ENCODE data around the gene RABL6. TPM values are rescaled to one million over a fixed set of nuclear protein-coding genes. Genes with fewer than 3 reads are reported as not detected.

RABL6 gene
- total and polyA plus RNA-seq, 5 donors from 2014 or later = 9.4 to 63.6 (median 11.4) TPM

DNA sequence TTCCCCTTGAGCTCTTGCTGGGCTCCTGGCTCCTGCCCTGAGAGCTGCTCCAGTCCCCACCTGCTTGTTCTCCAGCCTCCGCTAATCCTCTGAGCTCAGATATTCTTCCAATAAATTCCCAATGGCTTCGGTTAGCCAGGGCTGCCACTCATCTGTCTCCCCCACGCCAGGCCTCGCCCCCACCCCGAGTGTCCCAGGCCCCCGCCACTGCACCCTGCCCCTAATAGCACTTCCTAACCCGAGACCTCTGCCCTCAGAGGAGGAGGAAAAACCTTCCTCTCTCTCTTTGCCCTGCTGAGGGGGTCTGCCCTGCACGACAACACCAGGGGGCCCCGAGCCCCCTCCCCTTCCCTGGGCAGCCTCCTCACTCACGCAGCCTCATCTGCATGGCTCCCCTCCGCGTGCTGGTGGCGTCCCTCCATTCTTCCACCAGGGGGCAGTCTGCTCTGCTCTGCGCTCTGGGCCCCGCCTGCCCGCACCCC is 38.0 kb upstream of the RABL6 start:
- H3K27me3 ChIP-seq (ENCODE audit: control insufficient read depth, insufficient read depth, low read length) = peaks cover 3% of the 10 kb centered on the region
- no peak overlapping the region for H3K27ac ChIP-seq (ENCODE audit: insufficient read depth, low read length, poor library complexity, severe bottlenecking)
- H3K4me3 ChIP-seq (ENCODE audit: low read depth, low read length) = no peak overlapping the region
- no peaks in the 10 kb centered on the region for H3K36me3 Mint-ChIP-seq
- peak in 2 of 3 donors; percentile 41 to 42 for DNase-seq
- H3K27ac Mint-ChIP-seq = no peak overlapping the region
- no peak overlapping the region for H3K4me3 Mint-ChIP-seq
- peaks cover 11% of the 10 kb centered on the region for H3K4me1 ChIP-seq (ENCODE audit: control insufficient read depth, insufficient read depth, low read length, poor library complexity, severe bottlenecking)
- H3K4me1 Mint-ChIP-seq = peaks cover 6 to 21% (median 9%) of the 10 kb centered on the region in 4 donors
- peaks cover 17% of the 10 kb centered on the region for H3K27me3 Mint-ChIP-seq
- no peak for ATAC-seq (ENCODE audit: low read depth in 2 of 2)
- no peaks in the 10 kb centered on the region for H3K36me3 ChIP-seq (ENCODE audit: control insufficient read depth, insufficient read depth, low read length)
- peaks cover 0 to 1% (median 0%) of the 10 kb centered on the region in 7 donors for H3K9me3 Mint-ChIP-seq
- peaks cover 0 to 8% of the 10 kb centered on the region in 2 experiments for H3K9me3 ChIP-seq (ENCODE audit: control insufficient read depth in 2 of 2, low read length in 2 of 2)

GRCh38 chr9:136771907-136772415 is 35.8 kb upstream of the RABL6 start:
- Histone ChIP-seq H3K36me3 (ENCODE audit: control insufficient read depth, insufficient read depth, low read length) (no peaks in the 10 kb centered on the region), H3K27me3 (ENCODE audit: control insufficient read depth, insufficient read depth, low read length) (peaks cover 3% of the 10 kb centered on the region), H3K4me3 (ENCODE audit: low read depth, low read length) (no peak overlapping the region), H3K9me3 (ENCODE audit: control insufficient read depth in 2 of 2, low read length in 2 of 2) (peaks cover 0 to 8% of the 10 kb centered on the region in 2 experiments), H3K27ac (ENCODE audit: insufficient read depth, low read length, poor library complexity, severe bottlenecking) (no peak overlapping the region), H3K4me1 (ENCODE audit: control insufficient read depth, insufficient read depth, low read length, poor library complexity, severe bottlenecking) (peaks cover 3% of the 10 kb centered on the region)
- no peaks in the 10 kb centered on the region for H3K36me3 Mint-ChIP-seq
- H3K27ac Mint-ChIP-seq = no peak overlapping the region
- H3K4me1 Mint-ChIP-seq = peaks cover 2 to 6% (median 2%) of the 10 kb centered on the region in 4 donors
- no peak overlapping the region for H3K4me3 Mint-ChIP-seq
- DNase-seq = no peak
- peaks cover 0 to 1% (median 0%) of the 10 kb centered on the region in 7 donors for H3K9me3 Mint-ChIP-seq
- ATAC-seq (ENCODE audit: low read depth in 2 of 2) = no peak
- H3K27me3 Mint-ChIP-seq = peaks cover 12% of the 10 kb centered on the region

DNA sequence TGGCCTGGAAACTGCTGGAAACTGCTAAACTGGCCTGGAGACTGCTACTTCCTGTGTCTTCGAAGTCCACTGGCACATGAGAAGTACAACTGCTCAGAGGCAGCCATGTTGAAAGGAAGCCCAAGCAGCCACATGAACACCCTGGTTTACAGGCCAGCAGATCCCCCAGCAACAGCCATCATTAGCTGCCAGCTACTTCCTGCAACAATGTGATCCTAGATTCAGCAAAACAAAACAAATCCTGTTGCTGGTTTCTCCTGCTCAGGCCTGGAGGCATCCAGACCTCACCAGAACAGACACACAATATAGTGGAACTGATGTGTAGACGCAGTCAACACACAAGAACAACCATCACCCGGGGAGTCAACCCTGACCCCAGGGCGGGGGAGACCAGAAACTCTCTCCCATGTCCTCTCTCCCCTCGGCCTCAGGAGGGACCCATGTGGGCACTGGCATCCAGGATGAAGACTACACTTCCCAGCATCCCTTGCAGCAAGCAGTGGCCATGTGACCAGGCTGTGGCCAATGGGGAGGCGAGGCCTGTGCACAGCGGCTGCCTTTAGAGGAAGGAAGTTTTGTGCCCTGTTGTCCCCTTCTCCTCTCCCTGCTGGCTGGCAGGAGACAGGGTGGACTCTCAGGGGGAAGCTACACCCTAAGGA is 34.2 kb upstream of the RABL6 start:
- Mint-ChIP-seq H3K27ac (no peak overlapping the region), H3K9me3 (peaks cover 0 to 3% (median 0%) of the 10 kb centered on the region in 7 donors), H3K36me3 (no peaks in the 10 kb centered on the region), H3K27me3 (peaks cover 16% of the 10 kb centered on the region), H3K4me3 (no peak overlapping the region), H3K4me1 (peaks cover 0 to 4% (median 0%) of the 10 kb centered on the region in 4 donors)
- Histone ChIP-seq H3K4me1 (ENCODE audit: control insufficient read depth, insufficient read depth, low read length, poor library complexity, severe bottlenecking) (no peaks in the 10 kb centered on the region), H3K4me3 (ENCODE audit: low read depth, low read length) (no peak overlapping the region), H3K27ac (ENCODE audit: insufficient read depth, low read length, poor library complexity, severe bottlenecking) (no peak overlapping the region), H3K36me3 (ENCODE audit: control insufficient read depth, insufficient read depth, low read length) (no peaks in the 10 kb centered on the region), H3K27me3 (ENCODE audit: control insufficient read depth, insufficient read depth, low read length) (peaks cover 3% of the 10 kb centered on the region), H3K9me3 (ENCODE audit: control insufficient read depth in 2 of 2, low read length in 2 of 2) (peaks cover 0 to 8% of the 10 kb centered on the region in 2 experiments)
- ATAC-seq (ENCODE audit: low read depth in 2 of 2) (no peak), DNase-seq (peak in 1 of 3 donors; percentile 54)

DNA sequence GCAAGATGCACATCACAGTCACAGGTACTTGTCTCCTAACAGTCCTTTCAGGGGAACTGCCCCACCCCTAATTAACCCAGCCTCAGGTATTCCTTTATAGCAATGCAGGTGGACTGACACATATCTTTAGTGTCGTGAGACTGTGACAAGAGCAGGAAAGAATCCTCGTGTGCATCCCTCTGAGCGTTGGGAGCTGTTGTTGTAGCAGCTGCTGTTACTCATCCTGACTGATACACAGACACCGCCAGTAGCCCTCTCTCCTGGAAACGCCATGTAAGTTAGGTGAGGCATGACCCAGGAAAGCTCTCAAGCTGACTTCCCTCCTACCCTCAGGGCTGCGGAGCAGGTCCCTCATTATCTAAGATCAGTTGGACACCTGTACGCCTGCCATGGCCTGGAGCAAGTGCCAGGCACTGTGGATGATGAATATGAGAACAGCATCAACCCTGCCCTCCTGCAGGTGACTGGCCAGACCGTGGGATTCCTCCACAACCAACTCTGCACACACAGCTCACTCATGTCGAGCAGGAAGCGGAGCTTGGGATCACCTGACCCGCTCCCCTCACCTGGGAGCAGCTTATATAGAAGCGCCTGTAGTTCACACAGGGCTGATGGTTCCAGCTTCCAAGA is 33.2 kb upstream of the RABL6 start:
- ATAC-seq (ENCODE audit: low read depth in 2 of 2) (no peak), DNase-seq (no peak)
- peaks cover 0 to 4% (median 2%) of the 10 kb centered on the region in 4 donors for H3K4me1 Mint-ChIP-seq

GRCh38 chr9:136775191-136775590 is 32.6 kb upstream of the RABL6 start:
- H3K4me1 Mint-ChIP-seq = peaks cover 0 to 3% (median under 1%) of the 10 kb centered on the region in 4 donors
- no peak overlapping the region for H3K4me3 ChIP-seq (ENCODE audit: low read depth, low read length)
- H3K4me1 ChIP-seq (ENCODE audit: control insufficient read depth, insufficient read depth, low read length, poor library complexity, severe bottlenecking) = no peaks in the 10 kb centered on the region
- no peaks in the 10 kb centered on the region for H3K36me3 ChIP-seq (ENCODE audit: control insufficient read depth, insufficient read depth, low read length)
- peaks cover 0 to 3% (median 0%) of the 10 kb centered on the region in 7 donors for H3K9me3 Mint-ChIP-seq
- DNase-seq = no peak
- no peak for ATAC-seq (ENCODE audit: low read depth in 2 of 2)
- H3K36me3 Mint-ChIP-seq = no peaks in the 10 kb centered on the region
- H3K4me3 Mint-ChIP-seq = no peak overlapping the region
- no peak overlapping the region for H3K27ac ChIP-seq (ENCODE audit: insufficient read depth, low read length, poor library complexity, severe bottlenecking)
- H3K27ac Mint-ChIP-seq = no peak overlapping the region
- H3K27me3 Mint-ChIP-seq = peaks cover 25% of the 10 kb centered on the region
- H3K27me3 ChIP-seq (ENCODE audit: control insufficient read depth, insufficient read depth, low read length) = peaks cover 3% of the 10 kb centered on the region
- peaks cover 0 to 8% of the 10 kb centered on the region in 2 experiments for H3K9me3 ChIP-seq (ENCODE audit: control insufficient read depth in 2 of 2, low read length in 2 of 2)

More for the DNA sequence above, 33.2 kb upstream of the RABL6 start:
- H3K27me3 ChIP-seq (ENCODE audit: control insufficient read depth, insufficient read depth, low read length) = peaks cover 3% of the 10 kb centered on the region
- H3K9me3 ChIP-seq (ENCODE audit: control insufficient read depth in 2 of 2, low read length in 2 of 2) = peaks cover 0 to 8% of the 10 kb centered on the region in 2 experiments
- no peak overlapping the region for H3K4me3 Mint-ChIP-seq
- H3K9me3 Mint-ChIP-seq = peaks cover 0 to 3% (median 0%) of the 10 kb centered on the region in 7 donors
- no peaks in the 10 kb centered on the region for H3K36me3 Mint-ChIP-seq
- H3K36me3 ChIP-seq (ENCODE audit: control insufficient read depth, insufficient read depth, low read length) = no peaks in the 10 kb centered on the region
- H3K27ac ChIP-seq (ENCODE audit: insufficient read depth, low read length, poor library complexity, severe bottlenecking) = no peak overlapping the region
- no peak overlapping the region for H3K27ac Mint-ChIP-seq
- H3K27me3 Mint-ChIP-seq = peaks cover 22% of the 10 kb centered on the region
- H3K4me1 ChIP-seq (ENCODE audit: control insufficient read depth, insufficient read depth, low read length, poor library complexity, severe bottlenecking) = no peaks in the 10 kb centered on the region
- no peak overlapping the region for H3K4me3 ChIP-seq (ENCODE audit: low read depth, low read length)

DNA sequence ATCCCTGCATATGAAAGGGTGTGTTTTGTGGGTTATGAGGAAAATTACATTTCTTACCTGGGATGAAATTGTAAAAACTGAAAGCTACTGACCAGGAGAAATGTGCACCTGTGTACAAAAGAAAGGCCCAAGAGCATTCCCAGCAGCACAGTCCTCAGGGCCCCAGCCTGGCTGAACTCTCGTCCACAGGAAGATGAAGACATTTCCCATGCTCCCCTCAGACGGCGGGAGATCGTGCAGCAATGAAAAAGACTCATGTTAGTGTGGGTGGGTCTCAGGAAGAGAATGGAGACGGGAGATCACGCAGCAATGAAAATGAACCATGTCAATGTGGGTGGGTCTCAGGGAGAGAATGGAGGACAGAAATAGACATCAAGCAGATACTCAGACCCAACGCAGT is 30.8 kb upstream of the RABL6 start:
- DNase-seq (no peak), ATAC-seq (ENCODE audit: low read depth in 2 of 2) (no peak)
- H3K9me3 Mint-ChIP-seq = peaks cover 0 to 3% (median 0%) of the 10 kb centered on the region in 7 donors
- peak overlapping the region in 1 of 3 donors; percentile 36 for H3K27ac Mint-ChIP-seq
- Histone ChIP-seq H3K4me1 (ENCODE audit: control insufficient read depth, insufficient read depth, low read length, poor library complexity, severe bottlenecking) (no peaks in the 10 kb centered on the region), H3K27me3 (ENCODE audit: control insufficient read depth, insufficient read depth, low read length) (peaks cover 3% of the 10 kb centered on the region), H3K4me3 (ENCODE audit: low read depth, low read length) (no peak overlapping the region), H3K9me3 (ENCODE audit: control insufficient read depth in 2 of 2, low read length in 2 of 2) (peaks cover 0 to 8% of the 10 kb centered on the region in 2 experiments), H3K36me3 (ENCODE audit: control insufficient read depth, insufficient read depth, low read length) (no peaks in the 10 kb centered on the region), H3K27ac (ENCODE audit: insufficient read depth, low read length, poor library complexity, severe bottlenecking) (no peak overlapping the region)
- H3K4me3 Mint-ChIP-seq = no peak overlapping the region
- H3K36me3 Mint-ChIP-seq = no peaks in the 10 kb centered on the region
- peaks cover 0 to 3% (median 0%) of the 10 kb centered on the region in 4 donors for H3K4me1 Mint-ChIP-seq
- peaks cover 19% of the 10 kb centered on the region for H3K27me3 Mint-ChIP-seq

DNA sequence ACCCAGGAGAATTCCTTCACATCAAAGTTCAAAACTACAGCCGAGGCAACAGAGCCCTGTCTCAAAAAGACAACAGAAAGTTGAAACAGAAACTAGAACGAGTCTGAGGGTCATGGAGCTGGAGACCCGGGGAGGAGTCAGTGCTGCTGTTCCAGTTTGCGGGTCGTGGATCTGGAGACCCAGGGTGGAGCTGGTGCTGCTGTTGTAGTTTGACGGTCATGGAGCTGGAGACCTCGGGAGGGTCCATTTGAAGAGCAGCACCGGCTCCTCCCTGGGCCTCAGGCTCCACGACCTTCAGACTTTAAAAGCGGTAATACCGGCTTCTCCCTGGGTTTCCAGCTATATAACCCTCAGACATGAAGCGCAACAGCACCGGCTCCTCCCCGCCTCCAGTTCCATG is 30.4 kb upstream of the RABL6 start:
- ATAC-seq (ENCODE audit: low read depth in 2 of 2) (no peak), DNase-seq (no peak)
- Histone ChIP-seq H3K9me3 (ENCODE audit: control insufficient read depth in 2 of 2, low read length in 2 of 2) (peaks cover 0 to 8% of the 10 kb centered on the region in 2 experiments), H3K36me3 (ENCODE audit: control insufficient read depth, insufficient read depth, low read length) (no peaks in the 10 kb centered on the region), H3K27ac (ENCODE audit: insufficient read depth, low read length, poor library complexity, severe bottlenecking) (no peak overlapping the region), H3K4me1 (ENCODE audit: control insufficient read depth, insufficient read depth, low read length, poor library complexity, severe bottlenecking) (no peaks in the 10 kb centered on the region), H3K27me3 (ENCODE audit: control insufficient read depth, insufficient read depth, low read length) (peaks cover 3% of the 10 kb centered on the region), H3K4me3 (ENCODE audit: low read depth, low read length) (no peak overlapping the region)
- Mint-ChIP-seq H3K27ac (peak overlapping the region in 1 of 3 donors; percentile 36), H3K4me3 (no peak overlapping the region), H3K9me3 (peaks cover 0 to 3% (median 0%) of the 10 kb centered on the region in 7 donors), H3K36me3 (no peaks in the 10 kb centered on the region), H3K27me3 (peaks cover 20% of the 10 kb centered on the region), H3K4me1 (peaks cover 0 to 3% (median 0%) of the 10 kb centered on the region in 4 donors)

All from CD4-positive, CD25-positive, alpha-beta regulatory T cell (primary cell).